Cardiac muscle cell (in vitro differentiated cells and primary cell): ENCODE data around the gene RALB. TPM values are rescaled to one million over a fixed set of nuclear protein-coding genes. Genes with fewer than 3 reads are reported as not detected.
A peak's percentile ranks its signal among the peaks of the same experiment; 100 is the strongest.

Experiments
- DNase-seq, 2 donors: peaks; one replicate each; pipeline versions ENCODE4 v3.0.0 to v3.0.0-alpha.2; 2010 to 2017; ENCODE audit warnings: low read depth in 1 of 2, low spot score in 1 of 2
- H3K27ac ChIP-seq: fragments of 200-600 bp; sonication (generic); 2 replicates; pipeline ENCODE4 v1.5.1; 2016
- H3K27me3 ChIP-seq: fragments of 200-600 bp; sonication (generic); 2 replicates; pipeline ENCODE4 v1.6.0; 2016; ENCODE audit warnings: control low read depth
- H3K36me3 ChIP-seq: fragments of 200-600 bp; sonication (generic); 2 replicates; pipeline ENCODE4 v1.5.1; 2016; ENCODE audit warnings: control low read depth
- H3K4me1 ChIP-seq: fragments of 200-600 bp; sonication (generic); 2 replicates; pipeline ENCODE4 v1.8.1; 2017; ENCODE audit warnings: low read depth, mild to moderate bottlenecking, mixed run types
- H3K4me3 ChIP-seq: fragments of 200-600 bp; sonication (generic); 2 replicates; pipeline ENCODE4 v1.5.1; 2016; ENCODE audit warnings: mild to moderate bottlenecking
- H3K9me3 ChIP-seq: fragments of 200-600 bp; sonication (generic); 2 replicates; pipeline ENCODE4 v1.5.1; 2017; ENCODE audit warnings: low read depth, mild to moderate bottlenecking, control low read depth
- polyA plus RNA-seq: library from polyadenylated mRNA; unstranded; fragments of >200 nt; fragmentation: Nextera tagmentation; extraction: Ambion mirVana; gene quantifications from 2 replicates; pipeline ENCODE4 v1.2.1, GENCODE V29; 2016
- total RNA-seq: library from RNA; depleted of rRNA; stranded (reverse); fragments of >200 nt; gene quantifications from 2 replicates; pipeline ENCODE4 v1.2.3, GENCODE V29; 2016
- TF ChIP-seq, protein P1 (sequence below): IDR thresholded peaks from 2 replicates; pipeline ENCODE4 v1.5.1; 2012; ENCODE audit warnings: low read depth, mild to moderate bottlenecking, low read length

Gene RALB
- total and polyA plus RNA-seq, 2 experiments from 2014 or later = 26.5 to 50.8 TPM

DNA sequence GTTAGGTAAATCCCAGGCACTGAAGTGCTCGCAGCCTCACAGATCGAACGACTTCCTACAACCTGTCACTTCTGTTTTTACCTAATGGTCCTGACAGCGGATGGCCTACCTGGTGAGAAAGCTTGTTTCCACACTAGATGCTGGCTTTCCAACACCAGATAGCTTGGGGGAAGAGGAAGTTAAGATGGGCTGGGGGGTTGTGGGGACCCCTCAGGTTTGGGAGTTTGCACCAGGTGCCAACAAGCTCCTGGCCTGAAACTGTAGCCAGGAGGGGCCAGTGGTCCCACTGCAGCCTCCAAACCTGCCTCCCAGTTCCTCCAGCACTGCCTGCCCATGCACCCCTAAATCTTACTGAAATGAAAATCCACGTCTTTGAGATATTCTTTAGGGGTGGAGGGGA, 33.4 kb upstream of the RALB start:
- Histone ChIP-seq H3K27me3 (no peaks in the 10 kb centered on the region), H3K4me3 (no peak overlapping the region), H3K9me3 (no peaks in the 10 kb centered on the region), H3K27ac (no peak overlapping the region), H3K4me1 (peaks cover 10% of the 10 kb centered on the region), H3K36me3 (no peaks in the 10 kb centered on the region)
- DNase-seq = no peak
- TF ChIP-seq, protein P1, sequence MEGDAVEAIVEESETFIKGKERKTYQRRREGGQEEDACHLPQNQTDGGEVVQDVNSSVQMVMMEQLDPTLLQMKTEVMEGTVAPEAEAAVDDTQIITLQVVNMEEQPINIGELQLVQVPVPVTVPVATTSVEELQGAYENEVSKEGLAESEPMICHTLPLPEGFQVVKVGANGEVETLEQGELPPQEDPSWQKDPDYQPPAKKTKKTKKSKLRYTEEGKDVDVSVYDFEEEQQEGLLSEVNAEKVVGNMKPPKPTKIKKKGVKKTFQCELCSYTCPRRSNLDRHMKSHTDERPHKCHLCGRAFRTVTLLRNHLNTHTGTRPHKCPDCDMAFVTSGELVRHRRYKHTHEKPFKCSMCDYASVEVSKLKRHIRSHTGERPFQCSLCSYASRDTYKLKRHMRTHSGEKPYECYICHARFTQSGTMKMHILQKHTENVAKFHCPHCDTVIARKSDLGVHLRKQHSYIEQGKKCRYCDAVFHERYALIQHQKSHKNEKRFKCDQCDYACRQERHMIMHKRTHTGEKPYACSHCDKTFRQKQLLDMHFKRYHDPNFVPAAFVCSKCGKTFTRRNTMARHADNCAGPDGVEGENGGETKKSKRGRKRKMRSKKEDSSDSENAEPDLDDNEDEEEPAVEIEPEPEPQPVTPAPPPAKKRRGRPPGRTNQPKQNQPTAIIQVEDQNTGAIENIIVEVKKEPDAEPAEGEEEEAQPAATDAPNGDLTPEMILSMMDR = no peak

DNA sequence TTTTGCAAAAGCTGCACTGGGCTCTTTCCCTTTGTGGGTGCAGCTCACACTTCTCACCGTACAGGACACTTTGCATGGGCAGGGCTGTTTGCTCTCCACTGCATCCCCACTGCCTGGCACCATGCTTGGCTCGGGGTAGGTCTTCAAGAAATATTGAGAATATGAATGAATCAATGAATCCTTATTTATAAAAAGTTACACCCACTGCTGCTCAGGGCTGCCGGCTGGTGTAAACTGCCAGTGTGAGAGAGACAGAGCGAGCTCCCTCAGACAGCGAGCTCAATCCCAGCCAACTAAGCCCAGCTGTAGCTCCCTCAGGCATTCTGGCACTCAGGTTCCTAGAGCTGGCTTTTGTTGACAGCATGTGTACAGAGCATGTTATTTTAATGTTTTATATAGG, 32.9 kb upstream of the RALB start:
- Histone ChIP-seq H3K4me3 (no peak overlapping the region), H3K27ac (no peak overlapping the region), H3K36me3 (no peaks in the 10 kb centered on the region), H3K4me1 (peaks cover 10% of the 10 kb centered on the region), H3K27me3 (no peaks in the 10 kb centered on the region), H3K9me3 (no peaks in the 10 kb centered on the region)
- DNase-seq = no peak
- TF ChIP-seq, protein P1 = no peak

DNA sequence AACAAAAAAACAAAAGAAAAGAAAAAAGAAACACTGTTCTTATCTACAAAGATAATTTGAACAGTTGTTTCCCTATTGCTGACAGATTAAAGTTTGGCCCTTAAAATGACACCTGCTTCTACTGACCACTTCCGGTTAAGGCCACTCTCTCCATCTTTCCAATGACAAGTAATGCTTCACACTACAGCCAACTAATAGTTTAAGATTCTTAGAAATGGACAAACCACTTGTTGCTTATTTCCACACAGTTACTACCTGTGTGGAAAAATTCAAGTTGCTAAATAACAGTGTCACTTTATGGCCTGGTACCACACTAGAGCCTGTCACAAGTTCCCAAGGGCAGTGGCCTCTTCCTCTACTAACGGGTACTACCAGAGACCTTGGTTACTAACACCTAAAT, 31.9 kb upstream of the RALB start:
- Histone ChIP-seq H3K9me3 (no peaks in the 10 kb centered on the region), H3K4me3 (no peak overlapping the region), H3K4me1 (peaks cover 10% of the 10 kb centered on the region), H3K27ac (no peak overlapping the region), H3K27me3 (peaks cover 5% of the 10 kb centered on the region), H3K36me3 (no peaks in the 10 kb centered on the region)
- DNase-seq = no peak
- TF ChIP-seq, protein P1 = no peak

DNA sequence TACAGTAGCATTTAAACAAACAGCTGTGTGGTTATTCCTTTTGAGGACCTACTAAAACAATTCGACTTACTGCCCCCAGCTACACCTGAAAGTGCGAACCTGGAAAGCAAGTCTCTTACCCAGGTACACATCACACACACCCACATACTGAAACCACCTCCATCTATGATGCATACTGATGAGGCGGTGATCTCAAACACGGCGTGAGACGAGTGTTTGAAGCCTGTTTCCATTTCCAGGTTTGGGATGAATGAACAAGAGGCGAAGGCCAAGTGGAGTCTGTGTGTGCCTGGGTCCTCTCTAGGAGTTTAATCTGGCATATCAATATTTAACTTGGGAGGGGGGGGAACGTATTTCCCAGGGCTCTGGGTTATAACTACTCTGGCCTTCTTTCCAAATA, 31.0 kb upstream of the RALB start:
- DNase-seq = no peak
- Histone ChIP-seq H3K27ac (no peak overlapping the region), H3K36me3 (no peaks in the 10 kb centered on the region), H3K4me1 (peaks cover 10% of the 10 kb centered on the region), H3K4me3 (no peak overlapping the region), H3K27me3 (peaks cover 5% of the 10 kb centered on the region), H3K9me3 (no peaks in the 10 kb centered on the region)
- TF ChIP-seq, protein P1 = no peak

GRCh38 chr2:120222186-120223033, 30.2 kb upstream of the RALB start:
- Histone ChIP-seq H3K36me3 (no peaks in the 10 kb centered on the region), H3K4me1 (peaks cover 10% of the 10 kb centered on the region), H3K27ac (no peak overlapping the region), H3K4me3 (peak overlapping the region; percentile 51), H3K27me3 (peaks cover 5% of the 10 kb centered on the region), H3K9me3 (no peaks in the 10 kb centered on the region)
- TF ChIP-seq, protein P1 = no peak
- DNase-seq = no peak
